Measurements from ENCODE around the gene CCDC78.
"Not testable (repeated sequence)": the region's sequence is repeated elsewhere in the genome, so short reads cannot be mapped to it uniquely, and the experiment has no call there.

CCDC78 gene

DNA sequence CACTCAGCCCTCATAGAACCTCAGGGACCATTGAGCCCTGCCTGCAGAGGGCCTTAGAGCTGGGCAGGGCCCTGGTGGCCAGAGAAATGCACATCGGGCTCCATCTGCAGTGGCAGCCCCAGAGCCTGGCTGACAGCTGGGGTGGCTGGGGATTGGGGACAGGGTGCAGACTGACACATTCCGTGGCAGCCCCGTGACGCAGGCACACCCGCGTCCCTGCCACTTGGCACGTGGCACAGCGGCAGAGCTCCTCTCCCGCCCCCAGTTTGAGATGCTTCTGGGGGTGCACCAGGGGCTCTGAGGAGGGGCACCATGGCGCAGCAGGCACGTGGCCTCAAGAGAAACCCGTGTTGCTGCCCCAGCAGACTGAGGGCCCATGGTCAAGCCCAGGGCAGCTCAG lies 22.8 kb downstream of the CCDC78 start:
- no peak for DNase-seq (ENCODE audit: insufficient read length)
- no peak for FAIRE-seq
- TF ChIP-seq TAF1 (IDR thresholded peaks at IDR 0.05; ENCODE audit: borderline replicate concordance, low read depth, low read length) (no peak), POLR2A (IDR thresholded peaks at IDR 0.05; ENCODE audit: low read depth, low read length) (no peak), POLR2AphosphoS5 (IDR thresholded peaks at IDR 0.05; ENCODE audit: low read depth, low read length) (no peak)

DNA sequence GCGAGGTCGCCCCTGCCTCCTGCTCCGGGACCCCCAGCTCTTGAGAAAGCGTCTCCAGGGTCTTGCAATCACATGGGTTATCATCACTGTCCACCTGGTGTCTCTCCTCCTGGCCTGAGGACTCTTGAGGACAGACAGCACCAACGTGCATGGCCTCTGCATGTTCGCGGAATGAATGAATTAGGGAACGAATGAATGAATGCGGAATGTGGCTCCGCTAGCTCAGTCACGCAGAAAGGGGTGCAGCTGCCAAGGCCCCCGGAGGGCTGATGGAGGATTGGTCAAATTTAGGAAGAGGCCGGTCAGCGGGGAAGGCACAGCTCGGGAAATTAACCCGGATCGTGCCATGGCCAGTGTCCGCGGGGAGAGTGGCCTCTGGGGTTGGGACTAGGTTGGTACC lies 23.9 kb downstream of the CCDC78 start:
- DNase-seq (ENCODE audit: insufficient read length) (no peak), FAIRE-seq (no peak)
- TF ChIP-seq POLR2AphosphoS5 (IDR thresholded peaks at IDR 0.05; ENCODE audit: low read depth, low read length) (no peak), POLR2A (IDR thresholded peaks at IDR 0.05; ENCODE audit: low read depth, low read length) (no peak), TAF1 (IDR thresholded peaks at IDR 0.05; ENCODE audit: borderline replicate concordance, low read depth, low read length) (no peak)

DNA sequence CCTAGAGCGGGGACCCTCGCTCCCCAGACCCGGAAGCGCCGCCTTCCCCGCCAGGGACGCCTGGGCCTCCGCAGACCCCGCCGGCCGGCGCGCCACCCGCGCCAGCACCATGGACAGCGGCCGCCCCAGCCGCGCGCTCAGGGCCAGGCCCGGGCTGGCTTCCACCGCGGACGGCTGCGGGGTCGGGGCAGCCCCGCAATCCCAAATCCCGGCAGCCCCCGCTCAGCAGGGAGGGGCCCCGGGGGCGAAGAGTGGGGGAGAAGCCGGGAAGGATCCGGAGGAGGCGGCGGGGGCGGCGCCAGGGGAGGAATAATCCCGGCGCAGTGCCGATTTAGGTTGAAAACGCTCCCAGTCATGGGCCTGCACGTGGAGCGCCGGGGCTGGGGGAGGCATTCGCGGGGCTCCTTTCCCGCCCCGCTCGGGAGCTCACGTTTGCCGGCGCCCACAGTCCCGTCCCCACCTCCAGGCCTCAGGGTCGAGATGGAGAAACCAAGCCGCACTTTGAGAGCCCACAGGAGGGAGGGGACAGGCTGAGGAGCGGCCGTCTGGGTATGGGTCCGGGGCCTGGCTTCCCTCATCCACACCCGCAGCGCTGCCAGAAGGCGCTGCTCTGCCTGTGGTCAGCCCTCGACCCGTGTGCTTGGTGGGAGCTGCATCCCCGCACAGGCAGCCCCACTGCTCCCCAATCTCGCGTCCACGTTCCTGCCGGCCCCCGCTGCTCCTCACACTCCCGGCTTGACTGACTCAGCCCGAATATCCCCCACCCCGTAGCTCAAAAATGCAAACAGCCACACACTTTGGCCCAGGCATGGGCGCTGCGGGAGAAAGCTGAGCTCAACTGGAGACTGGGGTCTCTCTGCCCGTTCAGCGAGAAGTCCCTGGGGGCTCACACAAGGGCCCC lies 25.3 kb downstream of the CCDC78 start:
- TF ChIP-seq POLR2A (IDR thresholded peaks at IDR 0.05; ENCODE audit: low read depth, low read length), result no peak
- no peak for TF ChIP-seq POLR2AphosphoS5 (IDR thresholded peaks at IDR 0.05; ENCODE audit: low read depth, low read length)
- no peak for TF ChIP-seq TAF1 (IDR thresholded peaks at IDR 0.05; ENCODE audit: borderline replicate concordance, low read depth, low read length)
- no peak for DNase-seq (ENCODE audit: insufficient read length)
- FAIRE-seq, result no peak

DNA sequence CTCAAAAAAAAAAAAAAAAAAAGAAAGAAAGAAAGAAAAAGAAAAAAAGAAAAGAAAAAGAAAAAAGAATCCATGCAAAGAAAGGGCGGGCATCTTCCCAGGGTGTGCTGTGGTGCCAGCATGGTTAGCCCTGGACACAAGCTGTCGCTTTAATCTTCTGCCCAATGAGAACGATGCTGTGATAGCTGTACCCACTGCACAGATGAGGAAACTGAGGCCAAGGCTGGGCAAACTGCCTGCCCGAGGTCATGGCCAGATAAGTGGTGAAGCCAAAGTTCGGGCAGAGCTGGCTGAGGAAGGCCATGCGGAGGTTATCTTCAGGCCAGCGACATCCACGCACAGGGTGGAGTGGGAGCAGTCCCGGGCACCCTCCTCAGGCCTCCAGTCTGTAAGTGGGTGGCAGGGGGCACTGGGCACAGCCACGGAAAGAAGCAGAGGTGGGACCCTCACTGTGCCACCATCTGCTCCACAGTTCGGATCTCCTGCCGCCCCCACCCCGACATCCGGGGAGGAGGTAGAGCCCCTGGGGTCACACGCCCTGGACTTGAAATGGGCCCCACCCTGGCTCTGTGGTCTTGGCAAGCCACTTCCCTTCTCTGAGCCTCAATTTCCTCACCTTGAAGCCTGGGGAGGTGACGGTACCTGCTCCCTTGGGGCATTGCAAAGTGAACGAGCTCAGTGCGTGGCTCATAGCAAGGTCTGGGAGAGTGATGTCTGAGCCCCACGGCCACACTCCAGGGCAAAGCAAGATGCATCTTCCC lies 27.2 kb downstream of the CCDC78 start:
- DNase-seq (ENCODE audit: insufficient read length) (no peak), FAIRE-seq (no peak)
- no peak for TF ChIP-seq POLR2A (IDR thresholded peaks at IDR 0.05; ENCODE audit: low read depth, low read length)
- no peak for TF ChIP-seq POLR2AphosphoS5 (IDR thresholded peaks at IDR 0.05; ENCODE audit: low read depth, low read length)
- TF ChIP-seq TAF1 (IDR thresholded peaks at IDR 0.05; ENCODE audit: borderline replicate concordance, low read depth, low read length), result no peak

DNA sequence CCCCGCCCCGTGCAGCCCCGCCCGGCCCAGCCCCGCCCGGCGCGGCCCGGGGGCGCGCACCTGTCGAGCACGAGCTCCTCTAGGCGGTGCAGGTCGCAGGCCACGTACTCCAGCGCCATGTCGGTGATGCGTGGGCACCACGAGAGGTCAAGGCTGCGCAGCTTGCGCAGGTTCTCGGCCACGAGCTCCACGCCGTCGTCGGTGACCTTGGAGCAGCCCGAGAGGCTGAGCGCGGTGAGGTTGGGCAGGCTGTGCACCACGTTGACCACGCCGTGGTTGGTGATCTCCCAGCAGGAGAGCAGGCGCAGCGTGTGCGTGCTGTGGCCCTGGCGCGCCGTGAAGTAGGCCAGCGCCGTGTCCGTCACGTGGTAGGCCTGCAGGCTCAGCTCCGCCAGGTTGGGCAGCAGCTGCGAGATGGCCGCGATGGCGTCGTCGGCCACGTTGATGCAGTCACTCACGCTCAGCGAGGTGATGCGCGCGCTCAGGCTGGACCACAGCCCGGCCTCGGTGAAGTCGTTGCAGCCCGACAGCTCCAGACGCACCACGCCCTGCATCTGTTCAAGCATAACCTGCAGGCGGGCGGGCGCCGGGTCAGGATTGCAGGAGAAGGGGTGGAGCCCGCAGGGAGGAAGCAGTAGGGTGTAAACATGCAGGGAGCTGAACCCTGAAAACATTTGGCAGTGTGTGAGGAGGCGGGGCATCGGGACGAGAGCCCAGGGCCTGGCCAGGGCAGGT lies 30.7 kb downstream of the CCDC78 start:
- FAIRE-seq (peak; percentile 83), DNase-seq (ENCODE audit: insufficient read length) (peak; percentile 80)
- TF ChIP-seq POLR2AphosphoS5 (IDR thresholded peaks at IDR 0.05; ENCODE audit: low read depth, low read length) (0 out of 2 replicates have a peak, but pooled peaks have one; percentile 36), POLR2A (IDR thresholded peaks at IDR 0.05; ENCODE audit: low read depth, low read length) (peak; percentile 41; the same call in 1 of the 2 replicates), TAF1 (IDR thresholded peaks at IDR 0.05; ENCODE audit: borderline replicate concordance, low read depth, low read length) (no peak)

DNA sequence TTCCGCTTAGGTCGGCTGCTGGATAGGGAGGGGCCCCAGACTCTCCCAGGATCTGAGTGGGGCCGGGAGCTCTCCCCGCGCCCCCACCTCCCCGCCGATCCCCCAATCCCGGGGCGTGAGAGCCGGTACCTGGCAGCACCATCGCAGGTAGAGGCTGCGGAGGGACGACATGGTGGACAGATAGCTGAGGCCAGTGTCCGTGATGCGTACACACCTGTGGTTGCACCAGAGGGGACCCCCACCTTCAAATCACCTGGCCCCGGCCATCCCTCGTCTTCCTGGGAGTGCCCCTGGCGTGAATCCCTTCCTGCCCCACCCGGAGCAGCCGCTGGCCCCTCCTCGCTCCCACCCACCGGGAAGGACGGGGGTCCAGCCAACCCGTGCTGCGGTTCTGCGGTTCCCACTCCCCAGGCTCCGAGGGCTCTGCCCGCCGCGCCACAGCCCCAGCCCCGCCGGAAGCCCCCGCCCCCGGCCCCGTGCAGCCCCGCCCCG lies 31.3 kb downstream of the CCDC78 start:
- FAIRE-seq (no peak), DNase-seq (ENCODE audit: insufficient read length) (no peak)
- no peak for TF ChIP-seq POLR2A (IDR thresholded peaks at IDR 0.05; ENCODE audit: low read depth, low read length)
- no peak for TF ChIP-seq POLR2AphosphoS5 (IDR thresholded peaks at IDR 0.05; ENCODE audit: low read depth, low read length)
- TF ChIP-seq TAF1 (IDR thresholded peaks at IDR 0.05; ENCODE audit: borderline replicate concordance, low read depth, low read length), result no peak

DNA sequence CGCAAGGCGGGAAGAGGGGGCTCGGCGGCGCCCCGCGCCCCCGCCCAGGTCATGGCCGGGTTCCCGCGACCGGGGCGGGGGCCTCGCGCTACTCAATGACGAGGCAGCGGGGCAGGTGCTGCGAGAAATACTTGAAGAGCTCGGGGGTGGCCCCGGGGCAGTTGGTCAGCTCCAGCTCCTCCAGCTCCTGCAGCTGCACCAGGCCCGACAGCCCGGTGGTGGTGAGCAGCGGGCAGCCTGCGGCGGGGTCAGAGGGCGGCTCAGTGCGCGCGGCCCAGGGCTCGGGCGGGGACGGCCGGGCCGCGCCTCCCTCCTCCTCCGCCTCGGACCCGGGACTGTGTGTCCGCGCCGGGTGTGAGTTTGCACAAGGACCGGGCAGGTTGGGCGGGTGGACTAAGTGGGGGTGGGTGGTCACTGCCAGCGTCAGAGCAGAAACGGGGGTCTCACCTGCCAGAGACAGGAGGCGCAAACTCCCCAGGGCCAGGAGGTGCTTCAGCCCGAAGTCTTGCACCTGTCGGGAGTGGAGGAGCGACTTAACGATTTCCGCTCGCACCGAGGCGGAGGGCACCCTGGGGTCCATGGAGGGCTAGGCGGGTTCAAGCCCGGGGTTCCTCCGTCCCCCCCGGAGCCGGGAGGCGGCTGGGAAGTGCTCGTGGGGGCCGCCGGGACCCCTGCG lies 31.9 kb downstream of the CCDC78 start:
- TF ChIP-seq POLR2AphosphoS5 (IDR thresholded peaks at IDR 0.05; ENCODE audit: low read depth, low read length), result no peak
- TF ChIP-seq TAF1 (IDR thresholded peaks at IDR 0.05; ENCODE audit: borderline replicate concordance, low read depth, low read length), result no peak
- no peak for TF ChIP-seq POLR2A (IDR thresholded peaks at IDR 0.05; ENCODE audit: low read depth, low read length)
- DNase-seq (ENCODE audit: insufficient read length) (no peak), FAIRE-seq (no peak)

DNA sequence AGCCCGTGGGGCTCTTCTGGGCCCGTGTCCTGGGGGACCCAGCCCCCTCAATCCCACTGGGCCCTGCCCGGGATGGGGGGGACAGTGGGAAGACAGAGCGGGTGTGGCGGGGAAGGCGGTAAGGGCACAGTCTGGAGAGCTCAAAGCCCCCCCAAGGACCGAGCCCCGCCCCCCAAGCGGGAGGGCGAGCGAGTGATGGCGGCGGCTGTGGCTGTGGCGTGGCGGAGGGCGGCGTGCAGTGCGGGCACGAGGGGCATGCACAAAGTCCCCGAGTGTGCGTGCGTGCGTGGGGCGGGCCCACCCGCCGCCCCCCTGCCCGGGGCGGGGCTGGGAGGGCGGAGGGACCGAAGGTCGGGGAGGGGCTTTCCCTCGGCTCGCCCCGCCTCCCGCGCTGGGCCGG lies 32.5 kb downstream of the CCDC78 start:
- TF ChIP-seq POLR2A (IDR thresholded peaks at IDR 0.05; ENCODE audit: low read depth, low read length), result no peak
- no peak for TF ChIP-seq POLR2AphosphoS5 (IDR thresholded peaks at IDR 0.05; ENCODE audit: low read depth, low read length)
- no peak for TF ChIP-seq TAF1 (IDR thresholded peaks at IDR 0.05; ENCODE audit: borderline replicate concordance, low read depth, low read length)
- FAIRE-seq (no peak), DNase-seq (ENCODE audit: insufficient read length) (no peak)

DNA sequence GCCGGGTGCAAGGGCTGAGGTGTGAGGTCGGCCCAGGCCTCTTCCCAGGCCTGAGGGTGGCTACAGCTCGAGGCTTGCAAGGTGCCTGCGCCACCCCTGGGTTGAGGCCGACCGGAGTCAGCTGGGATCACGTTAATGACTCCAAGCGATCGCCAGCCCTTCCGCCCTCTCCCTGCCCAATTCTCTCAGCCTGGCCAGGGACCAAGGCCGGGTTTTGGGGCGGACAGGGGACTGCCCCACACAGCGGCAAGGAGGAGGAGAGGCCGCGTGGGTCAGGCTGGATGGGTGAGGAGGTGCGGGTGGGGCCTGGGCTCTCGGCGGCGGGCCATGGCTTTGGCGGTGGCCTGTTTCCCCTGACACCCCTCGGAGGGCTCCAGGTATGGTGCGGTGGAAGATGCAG lies 32.9 kb downstream of the CCDC78 start:
- TF ChIP-seq POLR2A (IDR thresholded peaks at IDR 0.05; ENCODE audit: low read depth, low read length) (no peak), TAF1 (IDR thresholded peaks at IDR 0.05; ENCODE audit: borderline replicate concordance, low read depth, low read length) (no peak), POLR2AphosphoS5 (IDR thresholded peaks at IDR 0.05; ENCODE audit: low read depth, low read length) (no peak)
- no peak for FAIRE-seq

DNA sequence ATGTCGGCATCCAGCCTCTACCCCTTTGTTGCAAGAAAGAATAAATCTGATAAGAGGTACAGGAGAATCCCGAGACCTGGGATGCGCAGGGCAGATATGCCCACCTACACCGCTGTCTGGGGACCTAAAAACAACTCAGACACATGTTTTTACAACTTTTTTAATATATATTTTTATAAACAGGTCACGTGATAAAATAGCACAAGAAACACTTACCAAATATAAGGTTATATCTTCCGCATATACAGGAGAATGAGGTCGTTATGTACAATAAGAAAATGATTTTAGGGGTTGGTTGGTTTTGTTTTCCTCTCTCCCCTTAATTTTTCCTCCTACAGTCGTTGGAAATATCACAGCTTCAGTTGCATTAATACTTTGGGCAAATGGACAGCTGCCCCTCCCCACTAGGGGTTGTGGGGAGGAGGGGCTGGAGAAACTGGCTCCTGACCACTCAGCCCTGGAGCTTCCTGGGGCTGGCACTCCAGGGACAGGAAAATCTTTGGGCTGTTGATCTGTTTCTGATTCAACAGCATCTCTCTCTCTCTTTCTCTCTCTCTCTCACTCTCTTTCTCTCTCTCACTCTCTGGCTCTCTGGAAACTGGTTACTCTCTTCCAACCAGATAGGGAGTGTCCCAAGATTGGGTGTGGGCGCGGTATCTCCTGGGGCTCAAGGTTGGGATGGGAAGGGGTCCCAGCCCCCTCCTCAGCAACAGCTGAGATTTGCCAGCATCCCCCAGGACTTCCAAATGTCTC lies 33.7 kb downstream of the CCDC78 start:
- TF ChIP-seq POLR2A (IDR thresholded peaks at IDR 0.05; ENCODE audit: low read depth, low read length), result no peak
- no peak for TF ChIP-seq TAF1 (IDR thresholded peaks at IDR 0.05; ENCODE audit: borderline replicate concordance, low read depth, low read length)
- no peak for TF ChIP-seq POLR2AphosphoS5 (IDR thresholded peaks at IDR 0.05; ENCODE audit: low read depth, low read length)
- FAIRE-seq (no peak), DNase-seq (ENCODE audit: insufficient read length) (no peak)

More for the DNA sequence above, 32.9 kb downstream of the CCDC78 start:
- no peak for DNase-seq (ENCODE audit: insufficient read length)

DNA sequence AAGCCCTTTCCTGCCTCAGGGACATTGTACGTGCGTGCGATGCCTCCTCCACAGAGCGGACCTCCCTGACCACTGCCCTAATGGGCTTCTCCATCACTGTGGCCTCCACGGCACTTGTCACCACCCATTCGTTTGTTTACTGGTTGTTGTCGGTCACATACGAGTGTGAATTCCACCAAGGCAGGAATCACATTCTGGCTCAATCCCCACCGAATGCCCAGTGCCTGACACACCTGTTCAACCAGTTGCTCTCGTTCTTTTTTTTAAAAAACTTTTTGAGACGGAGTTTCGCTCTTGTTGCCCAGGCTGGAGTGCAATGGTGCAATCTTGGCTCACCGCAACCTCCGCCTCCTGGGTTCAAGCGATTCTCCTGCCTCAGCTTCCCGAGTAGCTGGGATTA lies 35.0 kb downstream of the CCDC78 start:
- DNase-seq (ENCODE audit: insufficient read length); FAIRE-seq: not testable (repeated sequence)
